GM06990 (cell line): Measurements from ENCODE around the gene NFIA.

Source experiments
- DNase-seq: peaks from one replicate; pipeline ENCODE4 v3.0.0-alpha.2; 2011; ENCODE audit not compliant: insufficient read length; ENCODE audit errors: extremely low read depth
- H3K27me3 ChIP-seq: replicated peaks from 2 replicates; pipeline ENCODE4 v1.6.0; 2011; ENCODE audit warnings: low read length; ENCODE audit not compliant: control insufficient read depth, insufficient read depth
- H3K36me3 ChIP-seq: 2 replicates; pipeline ENCODE4 v1.5.1; 2011; ENCODE audit warnings: low read length; ENCODE audit not compliant: control insufficient read depth, insufficient read depth
- H3K4me3 ChIP-seq: replicated peaks from 2 replicates; pipeline ENCODE4 v1.5.1; 2011; ENCODE audit warnings: low read depth, mild to moderate bottlenecking, control low read depth, low read length
- CTCF ChIP-seq: IDR thresholded peaks from 2 replicates; pipeline ENCODE4 v1.5.1; 2011; ENCODE audit warnings: low read length, control low read depth, mild to moderate bottlenecking, inconsistent platforms; ENCODE audit not compliant: insufficient read depth, poor library complexity, severe bottlenecking

Gene NFIA

DNA sequence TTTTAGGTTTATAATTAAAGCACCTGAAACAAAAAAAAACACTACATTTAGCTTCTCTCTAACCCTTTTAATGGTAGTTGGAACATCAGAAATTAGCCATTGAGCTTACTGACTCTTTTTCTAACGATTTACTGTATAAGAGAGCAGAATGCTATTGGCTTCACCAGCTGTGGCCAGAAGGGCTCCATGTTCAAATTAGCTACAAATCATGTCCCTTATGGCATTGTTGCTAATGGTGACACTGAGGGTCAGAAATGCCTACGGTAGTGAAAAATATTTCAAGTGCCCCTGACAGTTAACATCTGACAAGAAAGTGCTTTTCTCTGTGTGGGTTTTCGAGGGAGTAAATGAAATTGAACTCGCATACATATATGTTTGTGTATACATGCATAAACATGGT, 232.7 kb downstream of the NFIA start:
- no peak for TF ChIP-seq CTCF
- no peak for DNase-seq
- Histone ChIP-seq H3K27me3 (no peaks in the 10 kb centered on the region), H3K36me3 (no peaks in the 10 kb centered on the region), H3K4me3 (no peak overlapping the region)

GRCh38 chr1:61316493-61316892, 234.1 kb downstream of the NFIA start:
- Histone ChIP-seq H3K36me3 (no peaks in the 10 kb centered on the region), H3K27me3 (no peaks in the 10 kb centered on the region), H3K4me3 (no peak overlapping the region)
- no peak for DNase-seq
- TF ChIP-seq CTCF = no peak

- no peaks in the 10 kb centered on the region for H3K36me3 ChIP-seq
- no peak overlapping the region for H3K4me3 ChIP-seq
- DNase-seq = peak; percentile 54
- no peaks in the 10 kb centered on the region for H3K27me3 ChIP-seq
- TF ChIP-seq CTCF = no peak
Measured at GRCh38 chr1:61318319-61319125, 236.2 kb downstream of the NFIA start.

DNA sequence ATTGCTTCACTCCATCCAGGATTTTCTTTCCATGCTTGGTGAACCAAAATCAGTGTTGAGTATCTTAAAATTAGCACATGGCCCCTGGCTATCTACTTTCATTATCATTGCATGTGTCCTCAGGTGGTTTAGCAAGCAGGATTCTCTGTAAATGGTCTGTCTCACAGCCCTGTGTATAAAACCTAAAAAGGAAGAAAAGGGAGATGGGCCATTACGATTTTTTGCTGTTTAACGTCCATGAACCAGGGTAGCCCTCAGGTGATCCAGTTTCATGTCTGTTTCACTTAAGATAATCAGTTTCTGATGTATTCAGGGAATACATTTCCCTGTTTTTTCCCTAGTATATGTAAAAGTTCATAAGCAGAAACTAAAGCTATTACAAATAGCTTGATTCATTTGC, 238.2 kb downstream of the NFIA start:
- TF ChIP-seq CTCF = no peak
- Histone ChIP-seq H3K36me3 (no peaks in the 10 kb centered on the region), H3K27me3 (no peaks in the 10 kb centered on the region), H3K4me3 (no peak overlapping the region)
- DNase-seq = no peak

GRCh38 chr1:61322008-61322744, 239.8 kb downstream of the NFIA start:
- TF ChIP-seq CTCF = no peak
- no peaks in the 10 kb centered on the region for H3K36me3 ChIP-seq
- DNase-seq = no peak
- H3K27me3 ChIP-seq = no peaks in the 10 kb centered on the region; the same call in 1 of the 2 replicates
- no peak overlapping the region for H3K4me3 ChIP-seq
